Pancreas (tissue), 10 donors: Measurements from ENCODE around the gene PHAF1. TPM values are rescaled to one million over a fixed set of nuclear protein-coding genes. Genes with fewer than 3 reads are reported as not detected.

Experiments used
- ATAC-seq, 4 donors: fragments of 200-7000 bp; cut with Tn5 transposase; one replicate each; pipeline versions ENCODE4 v1.8.0 to v1.9.1; 2020; ENCODE audit warnings: mild to moderate bottlenecking in 4 of 4, moderate library complexity in 4 of 4
- DNase-seq, 6 donors: peaks; one replicate each; pipeline ENCODE4 v3.0.0-alpha.2; 2020
- FAIRE-seq: peaks from 2 replicates; lab custom pipeline; 2012; peaks lifted over from hg19 to GRCh38; lab: Jason Lieb, UNC
- H3K27ac ChIP-seq, 4 donors: fragments of 200-600 bp; sonication (generic); 1 replicate in 3 of 4; 2 replicates in 1 of 4; pipeline versions ENCODE4 v1.5.0 to v1.8.0; 2020
- H3K27me3 ChIP-seq, 4 donors: fragments of 200-600 bp; one replicate each; pipeline ENCODE4 v1.8.0; 2021
- H3K36me3 ChIP-seq, 3 donors: fragments of 200-600 bp; sonication (generic) in 1 of 3; one replicate each; pipeline versions ENCODE4 v1.5.0 to v1.8.0; 2020 to 2021
- H3K4me1 ChIP-seq, 3 donors: fragments of 200-600 bp; one replicate each; pipeline ENCODE4 v1.8.0; 2021
- H3K4me3 ChIP-seq, 4 donors: fragments of 200-600 bp; sonication (generic) in 2 of 4; one replicate each; pipeline versions ENCODE4 v1.5.0 to v1.8.0; 2020 to 2021
- H3K9me3 ChIP-seq, 4 donors: fragments of 200-600 bp; one replicate each; pipeline ENCODE4 v1.8.0; 2021
- WGBS, 2 donors: extraction: QIAGEN DNeasy Blood & Tissue Kit; methylation state at CpG; one replicate each; pipeline ENCODE4 v1.1.7; 2013; 5-methylcytosine and 5-hydroxymethylcytosine counted together
- intact Hi-C, 3 donors: fragments of 100-400 bp; cut with DNase I; formaldehyde crosslinking; loops; one replicate each; pipeline versions ENCODE4 v1.11.1 to v1.14.2; 2022
- polyA plus RNA-seq, 2 donors: library from polyadenylated mRNA; stranded (reverse); fragments of 200-250 nt; gene quantifications; one replicate each; pipeline ENCODE4 v1.2.3, GENCODE V29; 2013
- total RNA-seq, 6 donors: library from RNA; stranded (reverse); fragmentation: NEBNext Ultra II Directional in 4 of 6; extraction: Animal tissue kit (Norgen Biotek cat#: 25700) in 4 of 6; gene quantifications; one replicate each; pipeline versions ENCODE4 v1.2.1 to v1.2.4, GENCODE V29; 2021 to 2023
- TF ChIP-seq, protein P1 (sequence below), 4 donors: fragments of 200-600 bp; sonication (generic) in 3 of 4; IDR thresholded peaks; one replicate each; pipeline versions ENCODE4 v1.5.0 to v1.8.0; 2021; ENCODE audit warnings: antibody characterized with exemption in 4 of 4
- donor health status: healthy with polysubstance abuse.
- donor health status: DM: no; HTN: no; CAD: no; lungs with moderate emphysema.
- donor health status: DM: no; HTN: no; CAD: no.
- donor health status: control.
- donor health status: control.
- donor health status: Bipolar disorder and iron deficiency.
- donor health status: DM: yes; HTN: yes; CAD: no.
- donor health status: DM: no; HTN: no; CAD: no.
- donor health status: DM: no; HTN: no; CAD: no.
- donor health status: DM: yes; HTN: yes; CAD: no.

PHAF1 gene
- total and polyA plus RNA-seq, 8 donors: 2.8 to 8.9 (median 4.9) TPM

DNA sequence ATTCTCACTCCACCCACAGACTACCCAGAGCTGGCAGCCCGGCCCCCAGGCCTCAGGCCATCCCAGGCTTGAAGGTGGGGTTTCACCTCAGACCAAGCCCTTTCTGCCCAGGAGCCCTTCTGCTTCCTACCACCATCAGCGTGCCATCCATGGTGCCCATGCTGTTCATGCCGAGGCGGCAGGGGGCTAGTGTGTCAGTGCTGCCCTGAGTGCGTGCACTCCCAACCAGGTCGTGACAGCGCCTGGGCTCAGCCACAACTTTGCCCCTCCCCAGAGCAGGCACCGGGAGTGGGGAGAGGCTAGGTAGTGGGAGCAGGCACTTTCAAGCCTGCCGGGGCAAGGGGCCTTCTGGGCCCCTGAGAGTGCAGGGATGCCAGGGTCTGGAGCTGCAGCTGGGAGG lies 32.6 kb downstream of the PHAF1 start:
- no peaks in the 10 kb centered on the region for H3K9me3 ChIP-seq
- no peaks in the 10 kb centered on the region for H3K27me3 ChIP-seq
- peaks cover 2 to 41% (median 16%) of the 10 kb centered on the region in 3 donors for H3K36me3 ChIP-seq
- FAIRE-seq (no peak), DNase-seq (no peak), ATAC-seq (no peak)
- TF ChIP-seq, protein P1, sequence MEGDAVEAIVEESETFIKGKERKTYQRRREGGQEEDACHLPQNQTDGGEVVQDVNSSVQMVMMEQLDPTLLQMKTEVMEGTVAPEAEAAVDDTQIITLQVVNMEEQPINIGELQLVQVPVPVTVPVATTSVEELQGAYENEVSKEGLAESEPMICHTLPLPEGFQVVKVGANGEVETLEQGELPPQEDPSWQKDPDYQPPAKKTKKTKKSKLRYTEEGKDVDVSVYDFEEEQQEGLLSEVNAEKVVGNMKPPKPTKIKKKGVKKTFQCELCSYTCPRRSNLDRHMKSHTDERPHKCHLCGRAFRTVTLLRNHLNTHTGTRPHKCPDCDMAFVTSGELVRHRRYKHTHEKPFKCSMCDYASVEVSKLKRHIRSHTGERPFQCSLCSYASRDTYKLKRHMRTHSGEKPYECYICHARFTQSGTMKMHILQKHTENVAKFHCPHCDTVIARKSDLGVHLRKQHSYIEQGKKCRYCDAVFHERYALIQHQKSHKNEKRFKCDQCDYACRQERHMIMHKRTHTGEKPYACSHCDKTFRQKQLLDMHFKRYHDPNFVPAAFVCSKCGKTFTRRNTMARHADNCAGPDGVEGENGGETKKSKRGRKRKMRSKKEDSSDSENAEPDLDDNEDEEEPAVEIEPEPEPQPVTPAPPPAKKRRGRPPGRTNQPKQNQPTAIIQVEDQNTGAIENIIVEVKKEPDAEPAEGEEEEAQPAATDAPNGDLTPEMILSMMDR (IDR thresholded peaks at IDR 0.05): no peak
- no peaks in the 10 kb centered on the region for H3K4me1 ChIP-seq
- no peak overlapping the region for H3K4me3 ChIP-seq
- H3K27ac ChIP-seq: no peak overlapping the region
- intact Hi-C loops: loop anchor here in 1 of 3 donors (10.0 kb wide), 1 partner anchor 248 kb away; no protein-coding TSS in a partner anchor
- 96 to 98% methylated on average over 9 of the region's 9 CpGs for WGBS, 2 donors

DNA sequence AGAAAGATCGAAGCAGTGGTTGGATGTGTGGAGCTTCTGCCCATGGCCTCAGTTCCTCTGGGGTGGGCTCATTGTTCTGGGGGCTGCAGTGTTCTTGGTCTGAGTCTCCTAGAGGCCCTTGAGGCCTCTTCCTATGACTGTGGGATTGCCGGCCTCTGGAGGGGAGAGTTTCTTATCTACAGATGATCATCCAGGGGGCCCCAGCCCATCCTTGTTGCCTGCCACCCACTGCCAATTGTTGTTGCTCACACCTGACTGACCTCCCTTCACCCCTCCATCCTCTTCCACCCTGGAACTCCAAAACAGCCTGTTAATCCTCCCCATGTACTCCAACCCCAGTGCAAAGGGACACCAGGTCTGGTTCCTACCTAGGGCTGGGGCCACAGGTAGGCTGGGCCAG lies 35.2 kb downstream of the PHAF1 start:
- TF ChIP-seq, protein P1 (IDR thresholded peaks at IDR 0.05): no peak
- intact Hi-C loops: loop anchor here in 1 of 3 donors (10.0 kb wide), 1 partner anchor 250 kb away; no protein-coding TSS in a partner anchor
- Histone ChIP-seq H3K4me3 (no peak overlapping the region), H3K9me3 (no peaks in the 10 kb centered on the region), H3K27ac (no peak overlapping the region), H3K36me3 (peaks cover 2 to 39% (median 10%) of the 10 kb centered on the region in 3 donors), H3K27me3 (no peaks in the 10 kb centered on the region), H3K4me1 (no peaks in the 10 kb centered on the region)
- FAIRE-seq (no peak), ATAC-seq (no peak), DNase-seq (no peak)
- 90 to 100% methylated on average over 2 of the region's 2 CpGs for WGBS, 2 donors

- Histone ChIP-seq H3K36me3 (peaks cover 2 to 31% (median 10%) of the 10 kb centered on the region in 3 donors), H3K27me3 (no peaks in the 10 kb centered on the region), H3K4me3 (no peak overlapping the region), H3K27ac (no peak overlapping the region), H3K9me3 (no peaks in the 10 kb centered on the region), H3K4me1 (no peaks in the 10 kb centered on the region)
- 96 to 100% methylated on average over 2 of the region's 2 CpGs for WGBS, 2 donors
- FAIRE-seq (no peak), DNase-seq (no peak), ATAC-seq (no peak)
- TF ChIP-seq, protein P1 (IDR thresholded peaks at IDR 0.05): no peak
- intact Hi-C loops: loop anchor here in 1 of 3 donors (10.0 kb wide), 1 partner anchor 251 kb away; no protein-coding TSS in a partner anchor
Measured at GRCh38 chr16:67145746-67146145, 36.0 kb downstream of the PHAF1 start.

DNA sequence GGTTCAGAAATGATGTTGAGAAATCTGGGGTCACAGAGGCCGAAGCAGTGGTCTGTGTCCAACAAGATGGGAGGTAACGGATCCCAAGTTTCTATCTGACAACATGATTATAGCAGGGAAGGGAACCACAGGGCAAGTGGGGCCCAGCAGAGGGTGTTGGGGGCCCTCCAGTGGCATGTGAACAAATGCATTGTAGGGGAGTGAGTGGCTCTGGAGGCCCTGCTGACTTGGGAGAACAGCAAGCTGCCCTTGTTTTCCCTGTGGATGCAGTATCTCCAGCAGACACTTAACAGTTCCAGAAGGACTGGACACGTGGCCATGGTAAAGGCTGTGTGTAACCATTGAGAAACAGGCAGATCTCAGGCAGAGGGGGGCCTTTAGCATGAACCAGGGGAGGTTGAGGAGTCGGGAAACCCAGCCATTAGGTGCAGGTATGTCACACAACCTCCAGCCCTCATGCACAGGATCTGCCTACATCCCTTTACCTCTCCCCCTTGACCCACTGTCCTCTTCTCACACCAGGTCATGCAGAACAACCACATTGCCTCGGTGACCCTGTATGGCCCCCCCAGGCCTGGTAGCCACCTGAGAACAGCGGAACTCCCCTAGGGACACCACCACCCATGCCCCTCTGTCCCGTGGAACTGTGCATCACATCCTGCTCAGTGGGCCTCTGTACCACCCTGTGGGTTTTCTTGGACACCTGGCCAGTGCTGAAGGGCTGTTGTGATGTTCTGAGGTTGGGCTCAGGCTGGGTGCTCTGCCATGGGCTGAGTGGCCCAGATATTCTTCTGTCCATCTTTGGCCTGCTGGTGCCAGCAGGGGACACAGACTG lies 37.0 kb downstream of the PHAF1 start:
- Histone ChIP-seq H3K4me1 (no peaks in the 10 kb centered on the region), H3K27me3 (no peaks in the 10 kb centered on the region), H3K36me3 (peaks cover 2 to 21% (median 10%) of the 10 kb centered on the region in 3 donors), H3K9me3 (no peaks in the 10 kb centered on the region), H3K27ac (no peak overlapping the region), H3K4me3 (no peak overlapping the region)
- FAIRE-seq: no peak
- ATAC-seq: no peak
- intact Hi-C loops: loop anchor here in 1 of 3 donors (10.0 kb wide), 1 partner anchor 252 kb away; no protein-coding TSS in a partner anchor
- TF ChIP-seq, protein P1 (IDR thresholded peaks at IDR 0.05): no peak
- DNase-seq: no peak
- 84 to 85% methylated on average over 7 of the region's 7 CpGs for WGBS, 2 donors
